ENCODE results near the gene PCDHGB1.
A peak's percentile ranks its signal among the peaks of the same experiment; 100 is the strongest.
"Not testable (repeated sequence)": the region's sequence is repeated elsewhere in the genome, so short reads cannot be mapped to it uniquely, and the experiment has no call there.

Gene PCDHGB1

GRCh38 chr5:141373673-141374317 lies 23.9 kb downstream of the PCDHGB1 start, which contains the start of gene PCDHGA6:
PCDHGA6 (plus strand) TSS chr5:141373891; CDS start chr5:141374084, 193 bp downstream.
- peak; percentile 69 for TF ChIP-seq CTCF (conservative IDR thresholded peaks at IDR 0.05; ENCODE audit: low read length)
- DNase-seq (ENCODE audit: low read depth) = peak; percentile 38
- peak within 1 kb of the TSS; percentile 56 for H3K4me3 ChIP-seq (ENCODE audit: low read length)

GRCh38 chr5:141374627-141375026 lies 24.7 kb downstream of the PCDHGB1 start:
- peak overlapping the region; percentile 56; the same call in 1 of the 2 replicates for H3K4me3 ChIP-seq (ENCODE audit: low read length)
- no peak for TF ChIP-seq CTCF (conservative IDR thresholded peaks at IDR 0.05; ENCODE audit: low read length)
- DNase-seq (ENCODE audit: low read depth) = no peak

GRCh38 chr5:141375444-141376155 lies 25.7 kb downstream of the PCDHGB1 start:
- DNase-seq (ENCODE audit: low read depth); H3K4me3 ChIP-seq (ENCODE audit: low read length): not testable (repeated sequence)

GRCh38 chr5:141382469-141383294 lies 32.8 kb downstream of the PCDHGB1 start, which contains the start of gene PCDHGA7:
PCDHGA7 (plus strand) TSS chr5:141382742; CDS start chr5:141382900, 158 bp downstream.
- peak; percentile 58 for DNase-seq (ENCODE audit: low read depth)
- H3K4me3 ChIP-seq (ENCODE audit: low read length) = peak within 1 kb of the TSS; percentile 71

GRCh38 chr5:141383345-141383744 lies 33.4 kb downstream of the PCDHGB1 start:
- TF ChIP-seq CTCF (conservative IDR thresholded peaks at IDR 0.05; ENCODE audit: low read length) = no peak
- DNase-seq (ENCODE audit: low read depth) = no peak
- peak overlapping the region; percentile 71 for H3K4me3 ChIP-seq (ENCODE audit: low read length)

More at GRCh38 chr5:141382469-141383294, 32.8 kb downstream of the PCDHGB1 start, which contains the start of gene PCDHGA7:
- TF ChIP-seq CTCF (conservative IDR thresholded peaks at IDR 0.05; ENCODE audit: low read length) = peak; percentile 67

- DNase-seq (ENCODE audit: low read depth) = no peak
- no peak for TF ChIP-seq CTCF (conservative IDR thresholded peaks at IDR 0.05; ENCODE audit: low read length)
These were observed 34.8 kb downstream of the PCDHGB1 start for GRCh38 chr5:141384471-141385267.

More at GRCh38 chr5:141384471-141385267, 34.8 kb downstream of the PCDHGB1 start:
- H3K4me3 ChIP-seq (ENCODE audit: low read length) = no peak overlapping the region
